Activated CD8-positive, alpha-beta memory T cell treated with anti-CD3 and anti-CD28 coated beads for 36 hours (primary cell): ENCODE results near the gene LPAR2. TPM values are rescaled to one million over a fixed set of nuclear protein-coding genes. Genes with fewer than 3 reads are reported as not detected.

Source experiments
- CTCF ChIA-PET: fragments of 350-600 bp; sonication (Branson Sonifier 250); formaldehyde crosslinking; loops from one replicate; lab custom pipeline; 2021; ENCODE audit warnings: antibody characterized with exemption; lab: Charles Lee
- POLR2A ChIA-PET: fragments of 350-600 bp; sonication (Branson Sonifier 250); formaldehyde crosslinking; loops from one replicate; lab custom pipeline; 2021; ENCODE audit warnings: antibody characterized with exemption; lab: Charles Lee
- total RNA-seq, 2 experiments: library from RNA; stranded (reverse); gene quantifications; one replicate each; pipeline ENCODE4 v1.2.3, GENCODE V29; 2021

The LPAR2 gene
- total RNA-seq, 2 experiments from 2014 or later = 24.9 to 25.5 TPM

DNA sequence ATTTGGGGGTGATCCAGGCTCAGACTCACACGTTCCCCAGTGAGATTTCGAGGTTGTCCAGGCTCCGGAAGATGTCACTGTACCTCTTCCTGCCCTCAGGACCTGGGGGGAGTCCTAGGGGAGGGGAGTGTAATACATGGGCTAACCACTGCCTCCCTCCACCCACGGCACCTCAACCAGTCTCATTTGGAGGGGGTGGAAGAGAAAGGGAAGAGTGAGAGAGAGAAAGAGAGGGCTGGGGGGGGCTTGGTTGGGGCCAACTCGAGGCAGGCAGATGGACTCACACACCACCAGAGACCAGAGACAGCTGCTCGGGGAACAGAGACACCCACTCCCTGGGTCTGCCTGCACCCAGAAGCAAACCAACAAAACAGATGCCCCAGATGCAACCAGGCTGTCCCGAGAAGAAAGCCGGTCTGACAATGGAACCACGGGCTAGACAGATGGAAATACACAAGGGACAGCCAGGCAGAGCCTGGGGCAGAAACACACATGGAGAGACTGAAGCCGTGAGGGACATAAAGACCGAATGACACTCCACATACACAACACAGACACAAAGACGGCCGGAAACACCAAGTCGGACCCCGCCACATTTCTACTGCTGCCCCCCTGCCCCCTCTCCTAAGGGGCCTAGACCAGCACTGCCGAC is 14.6 kb upstream of the LPAR2 start:
- ChIA-PET POLR2A (no interaction called here), CTCF (interaction anchor here (2.0 kb wide), 1 partner anchor 19 kb away, joined by 5 read pairs; no protein-coding TSS in a partner anchor)

DNA sequence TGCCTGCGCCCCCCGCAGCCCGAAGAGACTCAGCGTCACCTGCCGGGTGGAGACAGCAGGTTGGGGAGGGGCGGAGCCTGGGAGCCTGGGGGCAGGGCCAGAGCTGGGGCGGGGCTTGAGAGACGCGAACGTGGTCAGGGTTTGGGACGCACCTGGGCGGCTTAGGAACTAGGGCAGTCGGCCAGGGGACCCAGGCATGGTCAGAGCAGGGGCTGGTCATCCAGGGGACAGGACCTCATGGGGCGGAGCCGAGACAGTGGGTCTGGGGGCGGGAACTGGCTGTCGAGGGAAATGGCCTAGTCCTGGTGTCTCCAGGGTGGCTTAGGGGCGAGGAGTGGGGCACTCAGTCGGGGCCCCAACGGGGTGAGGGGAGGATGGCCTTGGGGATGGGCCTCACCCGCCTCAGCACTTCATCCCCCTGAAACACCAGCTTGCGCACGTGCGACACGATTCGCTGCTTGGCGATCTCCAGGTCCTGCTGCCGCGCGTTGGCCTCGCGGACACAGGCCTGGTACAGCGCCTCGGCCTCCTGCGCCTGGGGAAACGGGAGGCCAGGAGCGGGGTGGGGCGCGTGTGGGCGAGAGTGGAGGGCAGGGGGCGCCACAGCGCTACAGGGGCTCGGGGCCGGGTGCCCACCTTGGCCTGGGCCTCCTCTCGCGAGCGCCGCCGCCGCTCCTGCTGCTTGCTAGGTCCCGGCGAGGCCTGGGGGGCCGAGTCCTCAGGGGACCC is 9.7 kb upstream of the LPAR2 start:
- ChIA-PET POLR2A (interaction anchor here (1.2 kb wide), 1 partner anchor 9 kb away, joined by 3 read pairs; no protein-coding TSS in a partner anchor), CTCF (interaction anchor here (3.8 kb wide), 1 partner anchor 106 kb away, joined by 10 read pairs; no protein-coding TSS in a partner anchor)

DNA sequence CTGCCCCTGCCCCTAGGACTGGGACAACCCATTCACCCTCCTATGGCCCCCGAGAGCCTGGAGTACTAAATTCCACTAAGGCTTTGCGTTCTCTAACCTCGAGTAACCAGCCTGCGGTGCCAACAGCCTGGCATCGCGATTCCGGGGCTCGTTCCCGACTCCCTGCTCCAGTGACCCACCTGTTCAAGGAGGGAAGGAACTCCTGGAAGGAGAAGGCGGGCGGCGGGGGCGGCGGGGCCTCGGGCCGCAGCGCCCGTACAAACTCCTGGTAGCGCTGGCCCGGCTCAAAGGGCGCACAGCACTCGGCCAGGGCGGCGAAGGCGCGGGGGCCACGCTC is 9.1 kb upstream of the LPAR2 start:
- CTCF ChIA-PET = no interaction called here
- POLR2A ChIA-PET = interaction anchor here (1.2 kb wide), 1 partner anchor 9 kb away, joined by 3 read pairs; no protein-coding TSS in a partner anchor

DNA sequence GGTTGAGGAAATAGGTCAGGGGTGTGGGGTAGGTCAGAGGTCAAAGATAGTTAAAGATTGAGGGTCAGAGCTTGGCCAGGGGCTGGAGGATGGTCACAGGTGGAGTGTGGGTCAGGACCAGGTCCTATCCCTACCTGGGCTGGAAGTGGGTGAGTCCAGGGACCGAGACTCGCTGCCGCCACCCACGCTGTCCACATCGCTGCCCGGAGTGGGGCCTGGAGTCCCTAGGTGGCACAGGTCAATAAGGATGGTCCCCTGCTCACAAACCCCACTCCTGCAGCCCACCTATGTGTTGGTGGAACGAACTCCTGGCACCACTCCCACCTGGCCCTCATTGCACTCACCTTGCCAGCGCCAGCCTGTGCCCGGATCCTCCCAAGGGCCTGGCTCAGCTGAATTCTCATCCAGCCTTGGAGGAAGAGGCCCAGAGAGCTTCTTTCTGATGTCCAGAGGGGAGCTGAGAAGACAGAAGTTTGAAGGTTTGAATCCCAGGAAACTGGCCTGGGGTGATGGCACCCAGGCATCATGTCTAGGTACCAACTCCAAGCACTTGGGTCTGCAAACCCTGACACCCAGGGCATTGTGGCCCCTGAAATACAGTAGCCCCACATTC is 8.7 kb upstream of the LPAR2 start:
- ChIA-PET POLR2A (interaction anchor here (1.2 kb wide), 1 partner anchor 8 kb away, joined by 3 read pairs; no protein-coding TSS in a partner anchor), CTCF (interaction anchor here (0.8 kb wide), 1 partner anchor 104 kb away, joined by 3 read pairs; no protein-coding TSS in a partner anchor)

DNA sequence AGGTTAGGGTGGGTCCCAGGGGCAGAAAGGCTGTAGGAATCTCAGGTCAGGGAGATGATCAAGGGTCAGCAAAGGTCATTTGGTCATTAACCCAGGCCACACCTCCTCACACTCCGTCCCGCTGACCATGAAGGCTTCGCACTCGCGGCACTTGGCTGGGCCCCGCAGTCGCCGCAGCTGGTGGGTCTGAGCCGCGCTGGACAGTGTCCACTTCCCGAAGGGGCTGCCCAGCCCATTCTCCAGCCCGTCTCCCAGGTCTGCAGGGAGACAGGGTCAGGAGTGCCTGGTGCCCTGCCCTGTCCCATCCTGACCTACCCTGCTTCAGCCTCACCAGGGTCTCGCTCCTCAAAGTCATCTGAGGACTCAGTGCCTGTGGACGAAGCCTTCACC is 7.3 kb upstream of the LPAR2 start:
- POLR2A ChIA-PET = no interaction called here
- CTCF ChIA-PET = no interaction called here

DNA sequence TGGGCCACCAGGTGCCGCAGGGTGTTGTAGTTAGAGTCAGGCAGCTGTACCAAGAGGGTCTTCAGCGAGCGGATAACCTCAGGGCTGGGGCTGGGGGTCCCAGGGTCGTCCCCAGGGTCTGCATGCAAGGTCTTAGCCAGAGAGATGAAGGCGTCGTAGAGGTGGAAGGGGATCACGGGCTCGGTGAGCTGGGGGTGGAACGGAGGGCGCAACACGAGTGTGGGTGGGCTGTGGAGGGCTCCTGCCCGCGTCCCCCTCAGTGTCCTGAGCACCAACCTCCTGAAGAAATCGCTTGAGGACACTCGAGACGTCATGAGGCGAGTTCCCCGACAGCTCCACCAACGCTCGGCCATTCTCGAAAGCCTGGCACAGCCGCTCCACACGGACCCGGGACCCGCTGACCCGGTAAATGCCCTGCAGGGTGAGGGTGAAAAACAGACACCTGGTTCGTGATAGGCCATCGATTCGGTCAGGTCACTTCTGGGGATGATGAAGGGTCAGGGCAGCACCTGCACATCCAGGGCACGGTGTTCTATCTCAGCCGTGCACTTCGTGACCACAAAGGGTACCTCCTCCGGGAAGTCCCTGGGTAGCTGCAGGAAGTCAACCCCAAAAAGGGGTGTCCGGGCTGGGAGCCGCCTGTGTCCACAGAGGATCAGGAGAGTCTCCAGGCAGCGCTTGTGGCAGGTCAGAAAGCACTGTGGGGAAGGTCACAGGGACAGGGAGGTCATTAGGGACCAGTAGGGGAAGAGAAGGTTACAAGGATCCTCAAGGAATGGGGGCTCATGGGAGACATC is 6.7 kb upstream of the LPAR2 start:
- POLR2A ChIA-PET = interaction anchor here (0.6 kb wide), 1 partner anchor 44 kb away, joined by 5 read pairs; no protein-coding TSS in a partner anchor
- CTCF ChIA-PET = interaction anchor here (1.5 to 1.7 kb wide), 2 partner anchors 9 to 103 kb away, joined by 4 to 8 read pairs; partner anchors contain the start of gene GMIP

DNA sequence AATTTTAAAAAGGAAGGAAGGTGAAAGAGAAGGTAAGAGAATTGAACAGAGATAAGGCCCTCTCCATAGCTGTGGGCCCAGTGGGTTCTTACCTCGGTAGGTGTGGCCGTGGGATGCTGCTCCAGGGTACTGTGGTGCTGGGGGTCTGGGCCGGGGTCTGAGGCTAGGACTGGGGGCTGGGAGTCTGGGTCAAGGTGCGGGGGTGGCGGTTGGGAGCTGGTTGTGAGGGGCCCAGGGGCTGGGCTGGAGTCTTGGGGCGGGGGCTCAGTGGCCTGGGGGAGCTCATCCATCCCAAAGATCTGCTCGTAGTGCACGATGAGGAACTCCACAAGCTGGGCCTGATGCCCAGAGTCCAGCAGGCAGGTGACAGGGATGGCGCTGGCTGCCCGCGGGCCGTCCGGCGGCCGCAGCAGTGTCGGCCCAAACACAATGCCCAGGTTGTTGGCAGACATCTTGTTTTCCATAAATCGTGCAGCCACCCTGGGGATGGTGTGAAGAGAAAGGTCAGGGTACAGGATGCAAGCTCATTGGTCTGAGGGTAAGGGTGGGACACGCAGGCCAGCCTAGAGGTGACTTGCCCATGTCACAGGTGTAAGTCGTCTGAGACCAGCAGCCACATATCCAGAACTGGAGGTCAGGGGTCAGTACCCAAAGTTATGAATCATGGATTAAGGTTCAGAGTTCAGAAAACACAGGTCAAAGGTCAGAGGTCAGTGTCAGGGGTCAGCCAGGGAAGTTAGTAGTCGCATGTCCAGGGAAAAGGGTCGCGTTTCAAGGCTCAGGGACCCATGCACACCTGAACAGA is 5.9 kb upstream of the LPAR2 start:
- ChIA-PET CTCF (interaction anchor here (1.5 to 1.7 kb wide), 2 partner anchors 10 to 102 kb away, joined by 4 to 8 read pairs; partner anchors contain the start of gene GMIP), POLR2A (interaction anchor here (0.6 kb wide), 2 partner anchors 27 to 45 kb away, joined by 5 to 7 read pairs; no protein-coding TSS in a partner anchor)

DNA sequence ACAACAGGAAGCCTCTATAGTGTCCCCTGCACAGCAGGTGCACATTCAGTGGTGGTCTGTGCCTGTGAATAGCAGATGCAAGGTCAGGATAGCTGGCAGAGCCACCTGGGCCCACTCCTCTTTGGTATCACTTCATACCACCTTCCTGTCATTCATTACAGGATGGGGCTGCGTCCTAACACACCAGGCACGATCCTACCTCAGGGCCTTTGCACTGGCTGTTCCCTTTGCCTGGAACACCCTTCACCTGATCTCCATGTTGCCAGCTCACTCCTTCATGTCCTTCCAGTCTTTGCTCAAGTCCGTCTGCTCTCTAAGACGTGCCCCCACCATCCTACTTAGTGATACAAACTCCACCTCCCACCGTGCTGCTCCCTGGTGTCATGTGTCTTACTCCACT is 4.6 kb upstream of the LPAR2 start:
- ChIA-PET POLR2A (no interaction called here), CTCF (interaction anchor here (1.7 kb wide), 1 partner anchor 11 kb away, joined by 8 read pairs; the partner anchor contains the start of gene GMIP)

DNA sequence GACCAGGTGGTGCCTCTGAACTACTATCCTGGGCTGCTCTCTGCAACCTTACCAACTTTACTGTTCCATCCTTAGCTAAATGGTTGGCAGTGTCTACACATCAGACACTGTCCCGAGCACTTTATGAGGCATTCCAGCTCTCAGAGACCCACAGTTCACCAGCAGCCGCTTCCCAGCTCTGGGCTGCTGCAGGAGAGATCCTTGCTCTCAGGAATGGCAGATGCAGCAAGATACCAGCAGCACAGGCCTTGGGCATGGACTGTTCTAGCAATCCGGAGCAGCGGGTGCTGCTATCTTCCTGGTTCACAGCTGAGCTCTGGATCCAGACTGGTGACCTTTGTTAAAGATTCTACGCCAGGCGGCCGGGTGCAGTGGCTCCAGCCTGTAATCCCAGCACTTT is 3.3 kb upstream of the LPAR2 start:
- POLR2A ChIA-PET = no interaction called here
- CTCF ChIA-PET = interaction anchor here (1.0 kb wide), 1 partner anchor 13 kb away, joined by 3 read pairs; no protein-coding TSS in a partner anchor

DNA sequence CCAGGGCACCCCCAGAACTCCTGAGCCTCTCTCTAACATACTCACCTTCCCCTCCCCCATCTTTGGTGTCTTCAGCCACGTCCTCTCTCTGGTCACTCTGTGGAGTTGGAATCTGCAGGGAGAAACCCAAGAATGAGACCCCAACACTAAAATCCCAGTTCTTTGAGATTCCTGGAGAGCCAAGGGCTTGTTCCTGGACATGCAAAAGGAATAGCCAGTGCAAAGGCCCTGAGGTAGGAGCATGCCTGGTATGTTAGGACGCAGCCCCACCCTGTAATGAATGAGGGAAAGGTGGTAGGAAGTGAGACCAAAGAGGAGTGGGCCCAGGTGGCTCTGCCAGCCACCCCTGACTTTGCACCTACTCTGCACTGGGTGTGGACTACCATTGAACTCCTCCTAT is 2.4 kb upstream of the LPAR2 start:
- CTCF ChIA-PET = no interaction called here
- POLR2A ChIA-PET = no interaction called here

DNA sequence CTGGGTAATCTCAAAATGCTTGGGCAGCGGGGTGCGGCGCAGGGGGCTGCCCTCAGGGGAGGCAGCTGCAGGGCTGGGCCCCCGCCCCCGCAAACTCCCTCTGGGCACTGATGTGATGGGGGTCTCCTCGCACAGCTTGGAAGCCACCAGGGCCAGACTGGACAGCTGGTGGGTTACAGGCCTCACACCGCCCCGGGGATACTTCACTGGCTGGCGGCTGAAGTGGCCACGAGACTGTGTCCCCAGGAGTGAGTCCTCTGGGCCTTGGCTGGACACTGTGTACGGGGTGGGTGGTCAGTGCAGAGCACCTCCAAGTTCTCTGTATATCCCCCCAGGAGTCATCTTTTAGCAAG is 2.0 kb upstream of the LPAR2 start:
- ChIA-PET CTCF (no interaction called here), POLR2A (no interaction called here)

DNA sequence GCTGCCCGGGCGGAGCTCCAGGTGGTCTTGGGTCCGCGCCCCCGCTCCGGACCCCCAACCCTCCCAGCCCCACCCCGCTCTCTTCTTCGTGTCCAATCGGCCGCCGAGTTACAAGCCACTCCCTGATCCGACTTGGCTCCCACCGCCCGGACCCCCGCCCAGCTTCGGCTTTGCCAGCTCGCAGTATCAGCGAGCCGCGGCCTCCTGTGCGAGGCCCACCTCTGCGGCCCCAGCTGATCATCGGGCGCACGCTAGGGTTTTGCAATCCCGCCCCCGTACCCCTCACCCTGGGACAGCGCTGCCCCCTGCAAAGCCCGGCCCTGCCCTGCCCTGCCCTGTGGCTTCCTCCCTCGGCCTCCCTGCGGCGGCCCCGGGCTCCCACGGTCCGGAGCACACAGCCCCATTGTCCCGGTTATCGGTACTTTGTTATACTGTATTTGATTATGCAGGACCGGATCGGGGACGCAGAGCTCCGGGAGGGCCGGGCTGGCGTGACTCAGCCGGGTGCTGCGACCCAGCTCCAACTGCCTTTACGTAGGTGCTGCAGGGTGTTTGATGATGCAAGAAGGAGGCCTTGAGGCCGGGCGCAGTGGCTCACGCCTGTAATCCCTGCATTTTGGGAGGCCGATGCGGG is 598 bp upstream of the LPAR2 start:
- CTCF ChIA-PET = interaction anchor here (0.7 to 1.8 kb wide), 5 partner anchors 11 to 121 kb away, joined by 3 to 9 read pairs (median 4); no protein-coding TSS in a partner anchor
- POLR2A ChIA-PET = interaction anchor here (0.7 to 1.1 kb wide), 5 partner anchors 9 to 38 kb away, joined by 3 to 4 read pairs (median 3); partner anchors contain the start of gene PBX4

DNA sequence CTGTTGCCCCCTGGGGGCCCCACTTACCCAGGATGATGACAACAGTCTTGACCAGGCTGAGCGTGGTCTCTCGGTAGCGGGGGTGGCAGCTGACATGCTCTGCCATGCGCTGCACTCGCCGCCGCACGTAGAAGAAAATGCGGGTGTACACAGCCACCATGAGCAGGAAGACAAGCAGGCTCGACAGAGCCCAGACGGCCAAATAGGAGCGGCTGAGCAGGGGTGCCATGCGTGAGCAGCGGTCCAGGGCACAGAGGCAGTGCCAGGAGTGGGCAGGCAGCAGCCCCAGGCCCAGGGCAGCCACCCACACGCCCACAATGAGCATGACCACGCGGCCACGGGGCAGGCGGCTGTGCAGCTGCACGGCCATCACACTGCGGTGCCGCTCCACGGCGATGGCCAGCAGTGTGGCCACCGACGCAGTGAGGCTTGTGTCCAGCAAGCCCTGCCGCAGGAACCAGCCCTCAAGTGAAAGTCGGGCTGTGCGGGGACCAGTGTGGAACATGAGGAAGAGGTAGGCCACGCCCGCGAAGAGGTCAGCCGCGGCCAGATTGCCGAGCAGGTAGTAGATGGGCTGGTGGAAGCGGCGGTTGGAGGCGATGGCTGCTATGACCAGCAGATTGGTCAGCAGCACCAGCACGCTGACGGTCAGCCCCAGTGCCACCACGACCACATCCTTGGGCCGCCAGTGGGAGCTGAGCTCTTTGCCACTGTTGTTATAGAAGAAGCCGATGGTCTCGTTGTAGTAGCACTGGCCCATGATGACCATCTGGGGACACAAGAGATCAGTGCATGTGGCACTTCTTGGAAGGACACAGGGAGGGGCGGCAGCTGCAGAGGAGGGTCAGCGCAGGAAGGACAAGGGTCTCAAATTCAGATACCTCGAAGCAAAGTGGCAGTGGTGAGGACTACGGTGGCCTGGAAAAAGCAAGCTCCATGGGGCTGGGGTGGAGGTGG is 1.2 kb downstream of the LPAR2 start:
- CTCF ChIA-PET = interaction anchor here (0.5 to 1.4 kb wide), 3 partner anchors 14 to 17 kb away, joined by 3 to 5 read pairs (median 3); partner anchors contain the start of gene GMIP
- POLR2A ChIA-PET = interaction anchor here (0.6 to 1.2 kb wide), 3 partner anchors 21 to 37 kb away, joined by 3 to 6 read pairs (median 5); no protein-coding TSS in a partner anchor

DNA sequence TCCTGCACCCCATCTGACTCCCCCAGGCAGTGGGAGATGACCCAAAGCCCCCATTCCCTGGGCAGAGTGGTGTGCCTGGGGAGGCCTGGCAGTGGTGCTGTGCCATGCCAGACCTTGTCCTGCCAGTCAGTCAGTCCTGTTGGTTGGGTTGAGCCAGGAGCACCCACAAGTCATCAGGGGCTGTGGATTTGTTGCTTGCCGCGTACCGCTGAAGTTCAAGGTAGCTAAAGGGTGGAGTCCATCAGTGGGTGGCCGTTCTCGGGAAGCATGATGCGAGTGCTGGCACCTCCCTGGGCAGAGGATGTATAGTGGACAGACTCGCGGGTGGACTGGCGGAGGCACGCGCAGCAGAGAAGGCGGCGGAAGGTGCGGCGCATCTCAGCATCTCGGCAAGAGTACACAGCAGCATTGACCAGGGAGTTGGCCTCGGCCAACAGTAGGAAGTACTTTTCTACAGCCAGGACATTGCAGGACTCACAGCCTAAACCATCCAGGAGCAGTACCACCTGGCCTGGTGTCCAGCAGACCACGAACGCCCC is 3.9 kb downstream of the LPAR2 start:
- ChIA-PET POLR2A (no interaction called here), CTCF (interaction anchor here (1.9 kb wide), 1 partner anchor 70 kb away, joined by 7 read pairs; no protein-coding TSS in a partner anchor)

DNA sequence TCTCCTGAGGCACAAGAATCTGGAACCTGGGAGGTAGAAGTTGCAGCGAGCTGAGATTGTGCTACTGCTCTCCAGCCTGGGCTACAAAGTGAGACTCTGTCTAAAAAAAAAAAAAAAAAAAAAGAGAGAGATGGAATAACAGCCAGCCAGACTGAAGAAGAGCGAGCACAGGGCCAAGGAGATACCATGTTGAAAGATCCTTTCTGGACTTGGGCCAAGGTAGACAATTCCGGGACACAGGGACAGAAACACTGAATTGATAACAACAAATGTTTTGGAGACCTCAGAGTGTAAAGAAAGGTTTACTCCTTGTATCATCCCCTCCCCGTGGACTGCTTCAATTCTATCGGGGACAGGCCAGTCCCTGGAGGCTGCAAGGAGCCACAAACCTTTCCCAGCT is 4.6 kb downstream of the LPAR2 start:
- ChIA-PET CTCF (interaction anchor here (1.4 to 1.9 kb wide), 2 partner anchors 34 to 69 kb away, joined by 6 to 7 read pairs; no protein-coding TSS in a partner anchor), POLR2A (no interaction called here)

DNA sequence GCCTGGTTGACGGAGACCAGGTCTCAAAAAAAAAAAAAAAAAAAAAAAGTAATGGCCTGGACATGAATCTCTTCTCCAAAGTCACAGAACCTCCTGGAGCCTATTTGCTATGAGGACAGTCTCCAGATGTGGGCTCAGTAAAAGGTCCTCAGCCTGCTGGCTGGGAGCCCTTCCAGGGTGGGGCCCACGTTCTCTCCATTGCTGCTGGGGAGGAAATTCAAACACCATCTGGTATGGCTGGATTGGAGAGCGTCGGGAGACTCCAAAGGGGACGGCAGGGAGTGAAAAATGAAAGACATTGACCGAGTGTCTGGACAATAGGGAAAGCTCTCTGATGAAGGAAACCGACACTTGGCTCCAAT is 8.2 kb downstream of the LPAR2 start:
- POLR2A ChIA-PET = no interaction called here
- CTCF ChIA-PET = interaction anchor here (1.2 to 1.3 kb wide), 2 partner anchors 17 to 24 kb away, joined by 3 to 9 read pairs; partner anchors contain the start of gene GMIP
